Osteoblast (primary cell): ENCODE results near the gene PLLP. TPM values are rescaled to one million over a fixed set of nuclear protein-coding genes. Genes with fewer than 3 reads are reported as not detected.
A peak's percentile ranks its signal among the peaks of the same experiment; 100 is the strongest.

Experiments
- DNase-seq: peaks from one replicate; pipeline ENCODE4 v3.0.0; 2011; ENCODE audit warnings: low spot score, mixed read lengths; ENCODE audit not compliant: insufficient read length; ENCODE audit errors: missing footprints
- H2AFZ ChIP-seq: 2 replicates; pipeline ENCODE4 v1.6.0; 2011; ENCODE audit warnings: mild to moderate bottlenecking, low read length
- H3K27ac ChIP-seq: 2 replicates; pipeline ENCODE4 v1.5.1; 2011; ENCODE audit warnings: mild to moderate bottlenecking, low read depth, low read length, moderate library complexity
- H3K27me3 ChIP-seq: 2 replicates; pipeline ENCODE4 v1.6.0; 2012; ENCODE audit warnings: mild to moderate bottlenecking, control low read depth, inconsistent platforms, low read length, moderate library complexity; ENCODE audit not compliant: insufficient read depth
- H3K36me3 ChIP-seq: 2 replicates; pipeline ENCODE4 v1.5.1; 2011; ENCODE audit warnings: mild to moderate bottlenecking, low read length, control low read depth, moderate library complexity; ENCODE audit not compliant: insufficient read depth
- H3K4me1 ChIP-seq: 2 replicates; pipeline ENCODE4 v1.5.1; 2011; ENCODE audit warnings: mild to moderate bottlenecking, low read length, control low read depth, moderate library complexity; ENCODE audit not compliant: insufficient read depth
- H3K4me2 ChIP-seq: 2 replicates; pipeline ENCODE4 v1.6.0; 2011; ENCODE audit warnings: mild to moderate bottlenecking, low read length; ENCODE audit not compliant: insufficient read depth
- H3K4me3 ChIP-seq: fragments of 200-600 bp; sonication (generic); 3 replicates; pipeline ENCODE4 v1.5.1; 2012; ENCODE audit warnings: mild to moderate bottlenecking, low read length, inconsistent platforms; ENCODE audit not compliant: insufficient read depth
- H3K79me2 ChIP-seq: 2 replicates; pipeline ENCODE4 v1.6.0; 2012; ENCODE audit warnings: mild to moderate bottlenecking, low read length, control low read depth, inconsistent platforms; ENCODE audit not compliant: insufficient read depth
- H3K9me3 ChIP-seq: 2 replicates; pipeline ENCODE4 v1.5.1; 2011; ENCODE audit warnings: low read depth, low read length, control low read depth
- H4K20me1 ChIP-seq: 2 replicates; pipeline ENCODE4 v1.6.0; 2012; ENCODE audit warnings: mild to moderate bottlenecking, low read length, control low read depth; ENCODE audit not compliant: insufficient read depth
- CTCF ChIP-seq: IDR thresholded peaks from 2 replicates; pipeline ENCODE4 v1.5.1; 2011; ENCODE audit warnings: mild to moderate bottlenecking, low read depth, low read length, moderate library complexity; ENCODE audit errors: extremely low read depth
- total RNA-seq: library from RNA; depleted of rRNA; stranded (reverse); fragments of >200 nt; gene quantifications from 2 replicates; pipeline ENCODE4 v1.2.3, GENCODE V29; 2012

Gene PLLP
- total RNA-seq, 1 donor: under 0.01 TPM

- Histone ChIP-seq H3K27ac (no peak overlapping the region), H2AFZ (no peak overlapping the region), H3K4me1 (no peaks in the 10 kb centered on the region), H3K79me2 (no peaks in the 10 kb centered on the region), H3K9me3 (no peaks in the 10 kb centered on the region), H3K36me3 (peaks cover 64% of the 10 kb centered on the region), H3K4me3 (no peak overlapping the region), H3K4me2 (no peak overlapping the region), H4K20me1 (peaks cover 3% of the 10 kb centered on the region), H3K27me3 (no peaks in the 10 kb centered on the region)
- TF ChIP-seq CTCF: no peak
- no peak for DNase-seq
Observed at GRCh38 chr16:57252148-57252721, 32.2 kb downstream of the PLLP start.

- Histone ChIP-seq H3K4me3 (no peak overlapping the region), H3K9me3 (no peaks in the 10 kb centered on the region), H3K4me1 (no peaks in the 10 kb centered on the region), H3K27ac (no peak overlapping the region), H3K36me3 (peaks cover 70% of the 10 kb centered on the region), H3K4me2 (no peak overlapping the region), H2AFZ (no peak overlapping the region), H4K20me1 (peaks cover 3% of the 10 kb centered on the region), H3K27me3 (no peaks in the 10 kb centered on the region), H3K79me2 (peaks cover 6% of the 10 kb centered on the region)
- TF ChIP-seq CTCF: no peak
- DNase-seq: no peak
Observed at GRCh38 chr16:57251352-57251751, 33.1 kb downstream of the PLLP start.

GRCh38 chr16:57245472-57246113 is 38.9 kb downstream of the PLLP start:
- Histone ChIP-seq H3K27ac (peak overlapping the region; percentile 88), H3K4me3 (peak overlapping the region; percentile 93), H3K79me2 (peaks cover 19% of the 10 kb centered on the region), H3K36me3 (peaks cover 39% of the 10 kb centered on the region), H4K20me1 (no peaks in the 10 kb centered on the region), H3K4me2 (peak overlapping the region; percentile 78), H3K4me1 (peaks cover 11% of the 10 kb centered on the region), H2AFZ (peak overlapping the region; percentile 75), H3K27me3 (no peaks in the 10 kb centered on the region), H3K9me3 (no peaks in the 10 kb centered on the region)
- no peak for DNase-seq
- TF ChIP-seq CTCF: no peak

GRCh38 chr16:57244767-57245471 is 39.6 kb downstream of the PLLP start, which contains the start of gene ARL2BP:
Gene ARL2BP (plus strand): TSS chr16:57245259. CDS start chr16:57245368, 109 bp downstream.
- peaks cover 35% of the 10 kb centered on the region for H3K36me3 ChIP-seq
- H3K4me3 ChIP-seq: peak within 1 kb of the TSS; percentile 93
- peaks cover 11% of the 10 kb centered on the region for H3K4me1 ChIP-seq
- H3K27ac ChIP-seq: peak within 1 kb of the TSS; percentile 88
- H3K9me3 ChIP-seq: no peaks in the 10 kb centered on the region
- no peaks in the 10 kb centered on the region for H3K27me3 ChIP-seq
- H4K20me1 ChIP-seq: no peaks in the 10 kb centered on the region
- TF ChIP-seq CTCF: no peak
- H3K4me2 ChIP-seq: peak within 1 kb of the TSS; percentile 92
- peak; percentile 99 for DNase-seq
- H3K79me2 ChIP-seq: peaks cover 19% of the 10 kb centered on the region
- H2AFZ ChIP-seq: peak within 1 kb of the TSS; percentile 88
